Psoas muscle (tissue), 8 donors: ENCODE results near the gene PHLDB3. TPM values are rescaled to one million over a fixed set of nuclear protein-coding genes. Genes with fewer than 3 reads are reported as not detected.

ENCODE experiments used
- ATAC-seq, 4 donors: fragments of 200-7000 bp; cut with Tn5 transposase; one replicate each; pipeline ENCODE4 v1.9.1; 2020; ENCODE audit warnings: moderate library complexity in 3 of 4, mild to moderate bottlenecking in 2 of 4
- DNase-seq, 2 donors: peaks; one replicate each; pipeline ENCODE4 v3.0.0-alpha.2; 2020
- H3K27ac ChIP-seq: fragments of 200-600 bp; one replicate; pipeline ENCODE4 v1.8.0; 2022
- H3K27me3 ChIP-seq, 3 donors: fragments of 200-600 bp in 1 of 3; one replicate each; pipeline versions ENCODE4 v1.6.1 to v1.8.0; 2013 to 2022; ENCODE audit warnings: low read length in 2 of 3, mild to moderate bottlenecking in 2 of 3, moderate library complexity in 1 of 3; ENCODE audit not compliant: insufficient read depth in 3 of 3
- H3K36me3 ChIP-seq, 2 donors: fragments of 200-600 bp in 1 of 2; one replicate each; pipeline versions ENCODE4 v1.6.1 to v1.8.0; 2013 to 2022; ENCODE audit warnings: low read depth in 1 of 2, mild to moderate bottlenecking in 1 of 2, moderate library complexity in 1 of 2; ENCODE audit not compliant: insufficient read depth in 1 of 2
- H3K4me1 ChIP-seq: fragments of 200-600 bp; one replicate; pipeline ENCODE4 v1.8.0; 2022
- H3K4me3 ChIP-seq: fragments of 200-600 bp; one replicate; pipeline ENCODE4 v1.8.0; 2022; ENCODE audit warnings: mild to moderate bottlenecking
- H3K9me3 ChIP-seq: fragments of 200-600 bp; one replicate; pipeline ENCODE4 v1.8.0; 2022
- CTCF ChIP-seq: fragments of 200-600 bp; IDR thresholded peaks from one replicate; pipeline ENCODE4 v1.8.0; 2022; ENCODE audit warnings: antibody characterized with exemption
- WGBS, 3 donors: extraction: QIAGEN DNeasy Blood & Tissue Kit; methylation state at CpG; one replicate each; pipeline versions ENCODE4 v1.1.6 to v1.1.7; 2013; 5-methylcytosine and 5-hydroxymethylcytosine counted together
- intact Hi-C, 2 donors: fragments of 100-400 bp; cut with DNase I; formaldehyde crosslinking; loops; one replicate each; pipeline versions ENCODE4 v1.11.0 to v1.14.2; 2022
- polyA plus RNA-seq, 3 donors: library from polyadenylated mRNA; stranded (reverse); fragments of 200-250 nt; gene quantifications; one replicate each; pipeline ENCODE4 v1.2.3, GENCODE V29; 2013
- total RNA-seq, 4 donors: library from RNA; stranded (reverse); fragmentation: NEBNext Ultra II Directional in 2 of 4; extraction: Animal tissue kit (Norgen Biotek cat#: 25700) in 2 of 4; gene quantifications; one replicate each; pipeline versions ENCODE4 v1.2.1 to v1.2.4, GENCODE V29; 2021 to 2023
- donor health status: healthy with polysubstance abuse.
- donor health status: DM: no; HTN: no; CAD: no; lungs with moderate emphysema.
- donor health status: Bipolar disorder and iron deficiency.
- donor health status: healthy.
- donor health status: DM: yes; HTN: yes; CAD: no.
- donor health status: DM: no; HTN: no; CAD: no.
- donor health status: DM: no; HTN: no; CAD: no.
- donor health status: DM: yes; HTN: yes; CAD: no.

Gene PHLDB3
- total and polyA plus RNA-seq, 7 donors, result 2.0 to 5.7 (median 4.5) TPM

GRCh38 chr19:43489310-43489709, 15.2 kb downstream of the PHLDB3 start:
- no peaks in the 10 kb centered on the region for H3K27me3 ChIP-seq
- no peaks in the 10 kb centered on the region for H3K4me1 ChIP-seq
- intact Hi-C loops, result no loop called here
- DNase-seq (no peak), ATAC-seq (no peak)
- H3K27ac ChIP-seq, result no peak overlapping the region
- no peak overlapping the region for H3K4me3 ChIP-seq
- H3K9me3 ChIP-seq, result no peaks in the 10 kb centered on the region
- 65 to 70% (median 70%) methylated on average over 5 of the region's 5 CpGs for WGBS, 3 donors
- H3K36me3 ChIP-seq, result no peaks in the 10 kb centered on the region
- no peak for TF ChIP-seq CTCF

- ATAC-seq (no peak), DNase-seq (no peak)
- H3K4me1 ChIP-seq, result no peaks in the 10 kb centered on the region
- H3K27me3 ChIP-seq, result no peaks in the 10 kb centered on the region
- WGBS, 3 donors, result 88 to 95% (median 92%) methylated on average over 8 of the region's 8 CpGs
- intact Hi-C loops, result no loop called here
- H3K4me3 ChIP-seq, result no peak overlapping the region
- H3K9me3 ChIP-seq, result no peaks in the 10 kb centered on the region
- no peak overlapping the region for H3K27ac ChIP-seq
- TF ChIP-seq CTCF, result no peak
- no peaks in the 10 kb centered on the region for H3K36me3 ChIP-seq
These were observed 16.4 kb downstream of the PHLDB3 start for GRCh38 chr19:43488179-43488578.

- TF ChIP-seq CTCF, result no peak
- no peak for ATAC-seq
- Histone ChIP-seq H3K36me3 (no peaks in the 10 kb centered on the region), H3K4me1 (no peaks in the 10 kb centered on the region), H3K4me3 (no peak overlapping the region), H3K27me3 (no peaks in the 10 kb centered on the region), H3K27ac (no peak overlapping the region), H3K9me3 (no peaks in the 10 kb centered on the region)
- intact Hi-C loops, result no loop called here
- 87 to 92% (median 90%) methylated on average over 7 of the region's 7 CpGs for WGBS, 3 donors
- no peak for DNase-seq
These were observed 18.1 kb downstream of the PHLDB3 start for GRCh38 chr19:43486412-43486811.

GRCh38 chr19:43485951-43486350, 18.6 kb downstream of the PHLDB3 start:
- Histone ChIP-seq H3K27me3 (no peaks in the 10 kb centered on the region), H3K4me3 (no peak overlapping the region), H3K27ac (no peak overlapping the region), H3K36me3 (no peaks in the 10 kb centered on the region), H3K9me3 (no peaks in the 10 kb centered on the region), H3K4me1 (no peaks in the 10 kb centered on the region)
- intact Hi-C loops, result no loop called here
- WGBS, 3 donors, result 75 to 78% (median 76%) methylated on average over 6 of the region's 6 CpGs
- ATAC-seq (no peak), DNase-seq (no peak)
- TF ChIP-seq CTCF, result no peak

GRCh38 chr19:43483281-43483680, 21.3 kb downstream of the PHLDB3 start:
- H3K27ac ChIP-seq, result no peak overlapping the region
- H3K4me3 ChIP-seq, result no peak overlapping the region
- H3K9me3 ChIP-seq, result no peaks in the 10 kb centered on the region
- no peaks in the 10 kb centered on the region for H3K27me3 ChIP-seq
- TF ChIP-seq CTCF, result no peak
- DNase-seq (no peak), ATAC-seq (no peak)
- H3K4me1 ChIP-seq, result no peaks in the 10 kb centered on the region
- intact Hi-C loops, result no loop called here
- WGBS, 3 donors, result 92 to 95% (median 95%) methylated on average over 6 of the region's 6 CpGs
- H3K36me3 ChIP-seq, result no peaks in the 10 kb centered on the region
